Panc1 (cell line): ENCODE data around the gene RAET1E. TPM values are rescaled to one million over a fixed set of nuclear protein-coding genes. Genes with fewer than 3 reads are reported as not detected.

Experiments
- ATAC-seq: fragments of 200-7000 bp; cut with Tn5 transposase; 2 replicates; pipeline ENCODE4 v1.9.1; 2020; ENCODE audit warnings: mild to moderate bottlenecking, moderate library complexity
- BruUV-seq: library from RNA; stranded (reverse); fragments of 400-500 nt; replicated peaks from 2 replicates; lab custom pipeline; 2021; lab: Mats Ljungman, UMichigan
- CTCF ChIA-PET: fragments of 300-600 bp; sonication (Branson Sonifier 250); formaldehyde crosslinking; loops from one replicate; lab custom pipeline; 2022; ENCODE audit warnings: antibody characterized with exemption; lab: Charles Lee
- POLR2A ChIA-PET: fragments of 300-600 bp; sonication (Branson Sonifier 250); formaldehyde crosslinking; loops from one replicate; lab custom pipeline; 2022; ENCODE audit warnings: antibody characterized with exemption; lab: Charles Lee
- DNase-seq: peaks from one replicate; pipeline ENCODE4 v3.0.0-alpha.2; 2010; ENCODE audit warnings: low read depth, low spot score
- H3K27ac ChIP-seq: 2 replicates; pipeline ENCODE4 v1.5.1; 2011; ENCODE audit warnings: mild to moderate bottlenecking, low read length, inconsistent platforms
- H3K27me3 ChIP-seq: fragments of 200-500 bp; sonication (Bioruptor generic); 2 replicates; pipeline ENCODE4 v1.6.0; 2014; ENCODE audit warnings: low read length, inconsistent platforms; ENCODE audit not compliant: control insufficient read depth, insufficient read depth
- H3K36me3 ChIP-seq: fragments of 200-500 bp; sonication (Bioruptor generic); 2 replicates; pipeline ENCODE4 v1.5.1; 2014; ENCODE audit warnings: inconsistent platforms, mild to moderate bottlenecking, low read length, moderate library complexity; ENCODE audit not compliant: control insufficient read depth, insufficient read depth
- H3K4me1 ChIP-seq: 2 replicates; pipeline ENCODE4 v1.5.1; 2011; ENCODE audit warnings: inconsistent platforms, mild to moderate bottlenecking, low read length, moderate library complexity; ENCODE audit not compliant: control insufficient read depth, insufficient read depth
- H3K4me3 ChIP-seq, 2 experiments: 2 replicates each; pipeline ENCODE4 v1.5.1; 2011 to 2012; ENCODE audit warnings: low read depth in 2 of 2, low read length in 2 of 2, mild to moderate bottlenecking in 2 of 2, inconsistent platforms in 1 of 2, moderate library complexity in 1 of 2
- H3K9me3 ChIP-seq: fragments of 200-500 bp; sonication (Bioruptor generic); 2 replicates; pipeline ENCODE4 v1.5.1; 2014; ENCODE audit warnings: low read depth, mild to moderate bottlenecking, inconsistent platforms, low read length, moderate library complexity; ENCODE audit not compliant: control insufficient read depth, insufficient read depth
- POLR2AphosphoS5 ChIP-seq: IDR thresholded peaks from 2 replicates; pipeline ENCODE4 v1.6.1; 2012; ENCODE audit warnings: mild to moderate bottlenecking, low read depth, low read length, moderate library complexity
- SIN3A ChIP-seq: IDR thresholded peaks from 2 replicates; pipeline ENCODE4 v1.6.1; 2012; ENCODE audit warnings: low read depth, mild to moderate bottlenecking, low read length, moderate library complexity, borderline replicate concordance; ENCODE audit not compliant: insufficient read depth
- TCF7L2 ChIP-seq: IDR thresholded peaks from 2 replicates; pipeline ENCODE4 v1.6.1; 2011; ENCODE audit warnings: mild to moderate bottlenecking, low read depth, low read length, inconsistent platforms
- in situ Hi-C: cut with HindIII; loops from 2 replicates; pipeline ENCODE4 v1.10.0; 2016; ENCODE audit warnings: low sequenced_read_pairs, low pct_unique_long_range_greater_than_20kb
- intact Hi-C: fragments of 100-400 bp; cut with micrococcal nuclease; formaldehyde crosslinking; loops from one replicate; pipeline ENCODE4 v1.10.0; 2022; ENCODE audit not compliant: unreplicated experiment
- total RNA-seq: library from RNA; stranded (reverse); gene quantifications from one replicate; pipeline ENCODE4 v1.2.1, GENCODE V29; 2021; ENCODE audit not compliant: unreplicated experiment
- TF ChIP-seq, protein P1 (sequence below): fragments of 450-650 bp; IDR thresholded peaks from 2 replicates; pipeline ENCODE4 v1.5.1; 2017; ENCODE audit warnings: mild to moderate bottlenecking
- TF ChIP-seq, protein P2 (sequence below), 2 experiments: IDR thresholded peaks; 2 replicates each; pipeline ENCODE4 v1.6.1; 2011 to 2012; ENCODE audit warnings: low read depth in 2 of 2, control low read depth in 1 of 2, low read length in 1 of 2, mild to moderate bottlenecking in 1 of 2, moderate library complexity in 1 of 2; ENCODE audit not compliant: insufficient read depth in 1 of 2

RAET1E gene
- total RNA-seq, 1 experiment from 2014 or later = 1.8 TPM

DNA sequence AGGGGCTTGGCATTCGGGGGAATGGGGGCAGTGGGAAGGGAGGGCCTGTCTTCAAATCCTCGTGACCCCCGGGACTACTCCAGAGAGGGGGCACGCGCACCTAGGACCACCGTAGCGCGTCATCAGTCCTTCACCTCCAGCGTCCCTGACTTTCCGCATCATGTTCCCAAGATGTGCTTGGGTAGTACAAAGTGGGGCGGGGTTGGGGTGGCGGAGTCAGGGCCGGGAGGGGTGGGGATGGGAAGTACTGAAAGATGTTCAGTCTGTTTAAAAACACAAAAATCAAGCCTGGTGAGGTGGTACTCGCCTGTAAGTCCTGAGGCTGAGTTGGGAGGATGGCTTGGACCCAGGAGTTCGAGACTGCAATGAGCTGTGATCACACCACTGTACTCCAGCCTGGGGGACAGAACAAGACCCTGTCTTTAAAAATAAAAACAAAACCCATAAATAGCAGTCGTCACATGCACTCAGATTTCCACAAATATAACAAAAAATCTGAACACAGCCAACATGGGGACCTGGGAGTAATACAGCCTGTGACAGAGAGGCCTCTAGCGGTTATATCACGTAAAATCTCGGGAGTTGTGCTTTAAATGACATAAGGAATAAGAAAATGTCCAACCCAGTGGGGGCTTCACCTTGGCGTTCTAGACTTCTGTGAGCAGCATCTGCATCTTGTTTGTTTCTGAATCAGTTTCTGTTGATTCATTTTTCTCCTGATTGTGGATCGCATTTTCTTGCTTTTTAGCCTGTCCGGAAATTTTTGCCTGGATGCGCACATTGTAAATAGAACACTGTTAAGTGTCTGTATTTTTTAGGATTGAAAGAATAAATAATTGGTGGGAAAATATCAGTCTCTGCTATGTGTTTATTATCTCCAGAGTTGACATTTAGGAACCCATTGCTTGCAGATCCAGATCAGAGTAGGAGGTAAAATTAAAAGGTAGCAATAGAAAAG is 33.1 kb downstream of the RAET1E start:
- Histone ChIP-seq H3K36me3 (no peaks in the 10 kb centered on the region), H3K9me3 (no peaks in the 10 kb centered on the region), H3K27ac (peak overlapping the region; percentile 44), H3K4me3 (peak overlapping the region; percentile 74 to 75), H3K4me1 (peaks cover 12% of the 10 kb centered on the region), H3K27me3 (no peaks in the 10 kb centered on the region)
- BruUV-seq = TSS peak; percentile 79
- ATAC-seq (peak; percentile 31), DNase-seq (no peak)
- CTCF ChIA-PET = no interaction called here
- intact Hi-C loops (loop anchor here (1.0 to 10.0 kb wide), 2 partner anchors 31 to 60 kb away; partner anchors contain the start of gene RAET1G), in situ Hi-C loops (no loop called here)
- POLR2A ChIA-PET = no interaction called here
- no peak for TF ChIP-seq SIN3A
- TF ChIP-seq, protein P1, sequence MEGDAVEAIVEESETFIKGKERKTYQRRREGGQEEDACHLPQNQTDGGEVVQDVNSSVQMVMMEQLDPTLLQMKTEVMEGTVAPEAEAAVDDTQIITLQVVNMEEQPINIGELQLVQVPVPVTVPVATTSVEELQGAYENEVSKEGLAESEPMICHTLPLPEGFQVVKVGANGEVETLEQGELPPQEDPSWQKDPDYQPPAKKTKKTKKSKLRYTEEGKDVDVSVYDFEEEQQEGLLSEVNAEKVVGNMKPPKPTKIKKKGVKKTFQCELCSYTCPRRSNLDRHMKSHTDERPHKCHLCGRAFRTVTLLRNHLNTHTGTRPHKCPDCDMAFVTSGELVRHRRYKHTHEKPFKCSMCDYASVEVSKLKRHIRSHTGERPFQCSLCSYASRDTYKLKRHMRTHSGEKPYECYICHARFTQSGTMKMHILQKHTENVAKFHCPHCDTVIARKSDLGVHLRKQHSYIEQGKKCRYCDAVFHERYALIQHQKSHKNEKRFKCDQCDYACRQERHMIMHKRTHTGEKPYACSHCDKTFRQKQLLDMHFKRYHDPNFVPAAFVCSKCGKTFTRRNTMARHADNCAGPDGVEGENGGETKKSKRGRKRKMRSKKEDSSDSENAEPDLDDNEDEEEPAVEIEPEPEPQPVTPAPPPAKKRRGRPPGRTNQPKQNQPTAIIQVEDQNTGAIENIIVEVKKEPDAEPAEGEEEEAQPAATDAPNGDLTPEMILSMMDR = peak; percentile 90

DNA sequence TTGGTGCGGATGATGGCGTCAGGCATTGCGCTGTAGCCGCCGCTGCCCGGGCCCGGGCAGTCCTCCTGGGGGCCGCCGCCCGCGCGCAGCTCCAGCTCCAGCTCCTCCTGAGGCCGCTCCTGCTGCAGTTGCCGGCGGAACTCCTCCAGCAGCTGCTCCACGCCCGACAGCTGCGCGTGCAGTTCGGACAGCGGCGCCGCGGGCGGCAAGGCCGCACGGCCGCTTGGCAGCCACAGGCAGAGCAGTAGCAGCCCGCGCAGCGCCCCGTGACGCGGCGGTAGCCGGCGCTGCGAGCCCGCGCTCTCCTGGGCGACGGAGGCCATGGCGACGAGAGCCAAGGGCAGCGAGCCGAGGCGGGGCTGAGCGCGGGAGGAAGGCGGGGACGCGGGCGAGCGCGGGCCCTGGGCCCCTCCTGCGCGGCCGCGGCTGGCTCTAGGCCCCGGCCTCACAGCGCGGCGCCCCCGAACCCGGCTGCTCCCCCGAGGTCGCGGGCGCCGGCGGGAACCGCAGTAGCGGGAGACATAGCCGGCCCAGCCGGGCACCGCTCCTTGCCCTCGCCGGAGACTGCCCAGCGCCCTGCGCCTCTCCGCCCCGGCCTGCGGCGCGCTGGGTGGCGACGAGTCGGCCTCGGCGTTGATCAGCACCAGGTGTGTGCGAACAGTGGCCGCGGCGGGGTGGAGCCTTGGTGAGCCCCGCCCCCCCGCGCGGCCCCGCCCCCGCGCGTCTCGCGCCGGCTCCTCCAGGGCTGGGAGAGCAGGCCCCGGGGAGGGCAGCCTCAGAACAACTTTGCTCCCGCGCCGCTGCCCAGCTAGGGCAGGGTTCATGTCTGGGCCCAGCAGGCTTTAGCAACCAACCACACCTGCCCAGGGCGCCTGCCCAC is 34.0 kb downstream of the RAET1E start, which contains the start of gene LRP11:
TSS of gene LRP11 (minus strand) at position 662 of the 880 bp plus-strand sequence. CDS start at position 323, 339 bp downstream.
- ChIA-PET CTCF (no interaction called here), POLR2A (no interaction called here)
- H3K4me1 ChIP-seq = peaks cover 20% of the 10 kb centered on the region
- H3K36me3 ChIP-seq = no peaks in the 10 kb centered on the region
- no TSS peak for BruUV-seq
- DNase-seq (no peak), ATAC-seq (peak; percentile 85)
- intact Hi-C loops = loop anchor here (10.0 kb wide), 1 partner anchor 61 kb away; the partner anchor contains the start of gene RAET1G
- no peaks in the 10 kb centered on the region for H3K27me3 ChIP-seq
- peak within 1 kb of the TSS; percentile 74 to 75 for H3K4me3 ChIP-seq
- H3K27ac ChIP-seq = peak within 1 kb of the TSS; percentile 93
- H3K9me3 ChIP-seq = no peaks in the 10 kb centered on the region
- in situ Hi-C loops = no loop called here
- TF ChIP-seq POLR2AphosphoS5 (peak; percentile 77), TCF7L2 (no peak), SIN3A (peak; percentile 53; the same call in 1 of the 2 replicates)
- TF ChIP-seq, protein P1 = no peak
- TF ChIP-seq, protein P2, sequence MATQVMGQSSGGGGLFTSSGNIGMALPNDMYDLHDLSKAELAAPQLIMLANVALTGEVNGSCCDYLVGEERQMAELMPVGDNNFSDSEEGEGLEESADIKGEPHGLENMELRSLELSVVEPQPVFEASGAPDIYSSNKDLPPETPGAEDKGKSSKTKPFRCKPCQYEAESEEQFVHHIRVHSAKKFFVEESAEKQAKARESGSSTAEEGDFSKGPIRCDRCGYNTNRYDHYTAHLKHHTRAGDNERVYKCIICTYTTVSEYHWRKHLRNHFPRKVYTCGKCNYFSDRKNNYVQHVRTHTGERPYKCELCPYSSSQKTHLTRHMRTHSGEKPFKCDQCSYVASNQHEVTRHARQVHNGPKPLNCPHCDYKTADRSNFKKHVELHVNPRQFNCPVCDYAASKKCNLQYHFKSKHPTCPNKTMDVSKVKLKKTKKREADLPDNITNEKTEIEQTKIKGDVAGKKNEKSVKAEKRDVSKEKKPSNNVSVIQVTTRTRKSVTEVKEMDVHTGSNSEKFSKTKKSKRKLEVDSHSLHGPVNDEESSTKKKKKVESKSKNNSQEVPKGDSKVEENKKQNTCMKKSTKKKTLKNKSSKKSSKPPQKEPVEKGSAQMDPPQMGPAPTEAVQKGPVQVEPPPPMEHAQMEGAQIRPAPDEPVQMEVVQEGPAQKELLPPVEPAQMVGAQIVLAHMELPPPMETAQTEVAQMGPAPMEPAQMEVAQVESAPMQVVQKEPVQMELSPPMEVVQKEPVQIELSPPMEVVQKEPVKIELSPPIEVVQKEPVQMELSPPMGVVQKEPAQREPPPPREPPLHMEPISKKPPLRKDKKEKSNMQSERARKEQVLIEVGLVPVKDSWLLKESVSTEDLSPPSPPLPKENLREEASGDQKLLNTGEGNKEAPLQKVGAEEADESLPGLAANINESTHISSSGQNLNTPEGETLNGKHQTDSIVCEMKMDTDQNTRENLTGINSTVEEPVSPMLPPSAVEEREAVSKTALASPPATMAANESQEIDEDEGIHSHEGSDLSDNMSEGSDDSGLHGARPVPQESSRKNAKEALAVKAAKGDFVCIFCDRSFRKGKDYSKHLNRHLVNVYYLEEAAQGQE (IDR thresholded peaks at IDR 0.05; ENCODE audit: insufficient read depth in 1 of 2, low read depth in 2 of 2, low read length in 1 of 2) = peak; percentile 82 to 91
